ENCODE results near the gene LRRC52. TPM values are rescaled to one million over a fixed set of nuclear protein-coding genes. Genes with fewer than 3 reads are reported as not detected.

Gene LRRC52
- total RNA-seq, 2 donors from 2014 or later = not detected

DNA sequence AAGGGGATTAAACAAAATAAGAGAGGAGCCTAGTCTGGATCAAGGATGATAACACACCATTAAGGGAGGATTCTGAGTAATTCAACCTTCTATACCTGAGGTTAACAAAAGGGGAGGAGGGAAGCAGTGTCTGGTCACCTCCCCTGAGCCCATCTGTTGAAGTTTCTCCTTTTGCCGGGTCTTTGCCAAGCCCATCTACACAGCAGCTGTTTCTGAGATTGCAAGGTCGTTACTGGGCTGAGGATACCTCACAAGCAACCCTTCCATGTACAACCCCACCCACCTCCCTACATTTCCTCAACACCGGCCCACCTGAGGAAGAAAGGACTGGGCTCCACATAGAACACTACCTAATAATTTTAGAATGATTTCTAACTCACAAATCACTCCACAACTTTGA lies 26.3 kb downstream of the LRRC52 start:
- H3K27ac ChIP-seq (ENCODE audit: low read depth, low read length) = no peak overlapping the region
- TF ChIP-seq, protein P1, sequence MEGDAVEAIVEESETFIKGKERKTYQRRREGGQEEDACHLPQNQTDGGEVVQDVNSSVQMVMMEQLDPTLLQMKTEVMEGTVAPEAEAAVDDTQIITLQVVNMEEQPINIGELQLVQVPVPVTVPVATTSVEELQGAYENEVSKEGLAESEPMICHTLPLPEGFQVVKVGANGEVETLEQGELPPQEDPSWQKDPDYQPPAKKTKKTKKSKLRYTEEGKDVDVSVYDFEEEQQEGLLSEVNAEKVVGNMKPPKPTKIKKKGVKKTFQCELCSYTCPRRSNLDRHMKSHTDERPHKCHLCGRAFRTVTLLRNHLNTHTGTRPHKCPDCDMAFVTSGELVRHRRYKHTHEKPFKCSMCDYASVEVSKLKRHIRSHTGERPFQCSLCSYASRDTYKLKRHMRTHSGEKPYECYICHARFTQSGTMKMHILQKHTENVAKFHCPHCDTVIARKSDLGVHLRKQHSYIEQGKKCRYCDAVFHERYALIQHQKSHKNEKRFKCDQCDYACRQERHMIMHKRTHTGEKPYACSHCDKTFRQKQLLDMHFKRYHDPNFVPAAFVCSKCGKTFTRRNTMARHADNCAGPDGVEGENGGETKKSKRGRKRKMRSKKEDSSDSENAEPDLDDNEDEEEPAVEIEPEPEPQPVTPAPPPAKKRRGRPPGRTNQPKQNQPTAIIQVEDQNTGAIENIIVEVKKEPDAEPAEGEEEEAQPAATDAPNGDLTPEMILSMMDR (conservative IDR thresholded peaks at IDR 0.05) = no peak
- no peaks in the 10 kb centered on the region for H3K9me3 ChIP-seq (ENCODE audit: control insufficient read depth, low read length)
- no peaks in the 10 kb centered on the region for H3K4me1 ChIP-seq (ENCODE audit: control insufficient read depth, insufficient read depth, low read length)
- no peaks in the 10 kb centered on the region for H3K27me3 ChIP-seq (ENCODE audit: control insufficient read depth, insufficient read depth, low read length, poor library complexity, severe bottlenecking)
- Mint-ChIP-seq H3K9me3 (no peaks in the 10 kb centered on the region), H3K4me1 (peaks cover 4% of the 10 kb centered on the region), H3K4me3 (no peak overlapping the region), H3K27me3 (ENCODE audit: insufficient read depth) (peaks cover 2% of the 10 kb centered on the region), H3K36me3 (ENCODE audit: low read depth) (no peaks in the 10 kb centered on the region), H3K27ac (no peak overlapping the region)
- no peak for DNase-seq
- 88% methylated on average over 3 of the region's 3 CpGs; no CpG with 5 or more reads in 1 of the 2 experiments for WGBS, 2 experiments (ENCODE audit: insufficient coverage in 1 of 2, insufficient read length in 1 of 2)
- H3K4me3 ChIP-seq (ENCODE audit: low read length) = no peak overlapping the region
- H3K9ac ChIP-seq (ENCODE audit: extremely low read depth, low read length, poor library complexity, severe bottlenecking) = no peak overlapping the region
- H3K36me3 ChIP-seq (ENCODE audit: control insufficient read depth, insufficient read depth, low read length) = no peaks in the 10 kb centered on the region

DNA sequence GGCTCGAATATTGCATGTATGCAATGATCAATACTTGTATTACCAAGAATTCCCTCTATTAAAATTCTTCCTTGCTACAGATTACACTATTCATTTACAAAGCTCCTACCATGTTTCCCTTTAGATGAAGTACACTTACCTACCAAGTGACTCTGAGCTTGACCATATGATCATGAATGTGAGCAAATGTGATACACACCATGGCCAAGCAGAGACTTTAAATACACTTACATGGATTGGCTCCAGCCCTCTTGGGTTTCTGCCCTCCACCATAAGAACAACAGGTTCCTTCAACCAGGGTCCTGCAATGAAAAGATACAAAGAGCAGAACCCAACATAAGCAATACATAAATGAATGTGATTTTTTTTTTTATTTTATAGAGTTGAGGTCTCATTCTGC lies 30.0 kb downstream of the LRRC52 start:
- Mint-ChIP-seq H3K27me3 (ENCODE audit: insufficient read depth) (peaks cover 2% of the 10 kb centered on the region), H3K4me1 (peaks cover 4% of the 10 kb centered on the region), H3K4me3 (no peak overlapping the region), H3K9me3 (no peaks in the 10 kb centered on the region), H3K36me3 (ENCODE audit: low read depth) (no peaks in the 10 kb centered on the region), H3K27ac (no peak overlapping the region)
- no peak for DNase-seq
- Histone ChIP-seq H3K9me3 (ENCODE audit: control insufficient read depth, low read length) (no peaks in the 10 kb centered on the region), H3K4me3 (ENCODE audit: low read length) (no peak overlapping the region), H3K36me3 (ENCODE audit: control insufficient read depth, insufficient read depth, low read length) (no peaks in the 10 kb centered on the region), H3K4me1 (ENCODE audit: control insufficient read depth, insufficient read depth, low read length) (no peaks in the 10 kb centered on the region), H3K27me3 (ENCODE audit: control insufficient read depth, insufficient read depth, low read length, poor library complexity, severe bottlenecking) (no peaks in the 10 kb centered on the region), H3K27ac (ENCODE audit: low read depth, low read length) (no peak overlapping the region), H3K9ac (ENCODE audit: extremely low read depth, low read length, poor library complexity, severe bottlenecking) (no peak overlapping the region)
- TF ChIP-seq, protein P1 (conservative IDR thresholded peaks at IDR 0.05) = no peak
- 100% methylated on average over 1 of the region's 1 CpG for WGBS, 2 experiments (ENCODE audit: insufficient coverage in 1 of 2, insufficient read length in 1 of 2)

DNA sequence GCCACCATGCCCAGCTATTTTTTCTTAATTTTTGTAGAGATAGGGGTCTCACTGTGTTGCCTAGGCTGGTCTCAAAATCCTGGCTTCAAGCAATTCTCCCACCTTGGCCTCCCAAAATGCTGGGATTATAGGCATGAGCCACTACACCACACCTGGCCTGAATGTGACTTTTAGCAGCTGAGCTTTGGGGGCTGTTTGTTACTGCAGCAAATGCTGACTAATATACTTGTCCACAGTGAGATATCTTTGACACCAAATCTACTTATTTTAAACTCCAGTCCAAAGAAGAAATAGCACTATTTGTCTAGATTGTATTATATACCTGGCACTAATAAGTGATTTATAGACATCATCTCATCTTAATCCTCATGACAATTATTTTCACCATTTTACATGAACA lies 30.5 kb downstream of the LRRC52 start:
- Mint-ChIP-seq H3K9me3 (no peaks in the 10 kb centered on the region), H3K27ac (no peak overlapping the region), H3K4me1 (peaks cover 4% of the 10 kb centered on the region), H3K27me3 (ENCODE audit: insufficient read depth) (peaks cover 2% of the 10 kb centered on the region), H3K36me3 (ENCODE audit: low read depth) (no peaks in the 10 kb centered on the region), H3K4me3 (no peak overlapping the region)
- Histone ChIP-seq H3K4me3 (ENCODE audit: low read length) (no peak overlapping the region), H3K27me3 (ENCODE audit: control insufficient read depth, insufficient read depth, low read length, poor library complexity, severe bottlenecking) (no peaks in the 10 kb centered on the region), H3K9ac (ENCODE audit: extremely low read depth, low read length, poor library complexity, severe bottlenecking) (no peak overlapping the region), H3K4me1 (ENCODE audit: control insufficient read depth, insufficient read depth, low read length) (no peaks in the 10 kb centered on the region), H3K27ac (ENCODE audit: low read depth, low read length) (no peak overlapping the region), H3K36me3 (ENCODE audit: control insufficient read depth, insufficient read depth, low read length) (no peaks in the 10 kb centered on the region), H3K9me3 (ENCODE audit: control insufficient read depth, low read length) (no peaks in the 10 kb centered on the region)
- TF ChIP-seq, protein P1 (conservative IDR thresholded peaks at IDR 0.05) = no peak
- no peak for DNase-seq
